RWPE2 (cell line): ENCODE measurements around the gene CAPN9.

Experiments used
- ATAC-seq: fragments of 200-7000 bp; cut with Tn5 transposase; 3 replicates; pipeline ENCODE4 v1.9.1; 2021; ENCODE audit warnings: low read depth
- DNase-seq: peaks from one replicate; pipeline ENCODE4 v3.0.0-alpha.2; 2020; ENCODE audit warnings: low spot score
- H3K27ac ChIP-seq: fragments of 450-650 bp; 2 replicates; pipeline ENCODE4 v1.5.1; 2017; ENCODE audit warnings: mild to moderate bottlenecking; ENCODE audit not compliant: poor library complexity, severe bottlenecking
- H3K27me3 ChIP-seq: fragments of 250-450 bp; sonication (Bioruptor Pico); 2 replicates; pipeline ENCODE4 v1.5.1; 2021; ENCODE audit warnings: mild to moderate bottlenecking, moderate library complexity; ENCODE audit not compliant: insufficient read depth, poor library complexity, severe bottlenecking
- H3K36me3 ChIP-seq: fragments of 250-450 bp; sonication (Bioruptor Pico); 2 replicates; pipeline ENCODE4 v1.5.1; 2020; ENCODE audit warnings: low read depth, mild to moderate bottlenecking, moderate library complexity
- H3K4me1 ChIP-seq: fragments of 250-450 bp; sonication (Bioruptor Pico); 2 replicates; pipeline ENCODE4 v1.5.1; 2021; ENCODE audit warnings: mild to moderate bottlenecking, moderate library complexity; ENCODE audit not compliant: insufficient read depth, poor library complexity, severe bottlenecking
- H3K4me3 ChIP-seq: fragments of 250-450 bp; sonication (Bioruptor Pico); 2 replicates; pipeline ENCODE4 v1.5.1; 2021; ENCODE audit warnings: mild to moderate bottlenecking, moderate library complexity; ENCODE audit not compliant: severe bottlenecking
- H3K9me3 ChIP-seq: fragments of 250-450 bp; sonication (Bioruptor Pico); 2 replicates; pipeline ENCODE4 v1.5.1; 2021; ENCODE audit warnings: mild to moderate bottlenecking, moderate library complexity; ENCODE audit not compliant: severe bottlenecking
- CTCF ChIP-seq: fragments of 450-650 bp; IDR thresholded peaks from one replicate; pipeline ENCODE4 v1.5.1; 2017; ENCODE audit warnings: mild to moderate bottlenecking, moderate library complexity; ENCODE audit not compliant: poor library complexity, severe bottlenecking

The CAPN9 gene

GRCh38 chr1:230786385-230786753 lies 39.2 kb downstream of the CAPN9 start:
- DNase-seq (no peak), ATAC-seq (no peak)
- no peaks in the 10 kb centered on the region for H3K27me3 ChIP-seq
- no peaks in the 10 kb centered on the region for H3K9me3 ChIP-seq
- H3K36me3 ChIP-seq = no peaks in the 10 kb centered on the region
- H3K27ac ChIP-seq = no peak overlapping the region
- H3K4me1 ChIP-seq = no peaks in the 10 kb centered on the region
- TF ChIP-seq CTCF = no peak
- H3K4me3 ChIP-seq = no peak overlapping the region

- Histone ChIP-seq H3K4me3 (no peak overlapping the region), H3K27ac (no peak overlapping the region), H3K4me1 (no peaks in the 10 kb centered on the region), H3K9me3 (no peaks in the 10 kb centered on the region), H3K36me3 (no peaks in the 10 kb centered on the region), H3K27me3 (no peaks in the 10 kb centered on the region)
- TF ChIP-seq CTCF = no peak
- ATAC-seq (no peak), DNase-seq (no peak)
Observed at GRCh38 chr1:230787471-230787870, 40.3 kb downstream of the CAPN9 start.

DNA sequence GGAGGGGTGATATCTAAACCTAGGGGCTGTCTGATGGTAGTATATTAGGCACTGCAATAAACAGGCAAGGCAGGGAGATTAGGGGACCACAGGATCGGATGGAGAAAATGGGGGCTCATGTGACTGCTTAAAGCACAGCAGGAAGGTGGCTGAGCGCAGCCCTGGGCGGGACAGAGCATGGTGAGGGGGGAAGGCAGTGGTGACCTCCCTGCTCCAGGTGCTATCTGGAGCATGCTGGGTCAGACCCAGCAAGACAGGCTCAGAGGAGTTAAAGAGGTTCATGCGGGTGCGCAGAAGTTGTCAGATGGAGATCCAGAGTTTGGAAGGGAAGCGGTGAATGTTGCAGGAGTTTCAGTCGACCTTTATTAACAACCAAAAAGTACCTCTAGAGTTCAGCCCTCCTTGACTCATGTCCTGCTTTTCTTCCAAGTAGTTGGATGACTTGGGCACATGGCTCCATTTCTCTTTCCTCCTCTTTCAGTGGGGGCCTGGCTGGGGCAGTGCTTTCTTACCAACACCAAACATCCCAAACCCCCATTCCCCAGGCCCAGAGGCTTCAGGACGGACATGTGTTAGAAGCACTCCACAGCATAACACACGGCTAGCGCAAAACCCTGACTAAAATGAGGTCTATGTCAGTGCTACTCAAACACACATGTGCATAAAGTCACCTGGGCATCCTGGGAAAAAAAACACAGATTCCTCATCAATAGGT lies 41.5 kb downstream of the CAPN9 start:
- Histone ChIP-seq H3K4me3 (no peak overlapping the region), H3K9me3 (no peaks in the 10 kb centered on the region), H3K27ac (no peak overlapping the region), H3K4me1 (no peaks in the 10 kb centered on the region), H3K36me3 (no peaks in the 10 kb centered on the region), H3K27me3 (no peaks in the 10 kb centered on the region)
- DNase-seq (no peak), ATAC-seq (no peak)
- TF ChIP-seq CTCF = no peak

DNA sequence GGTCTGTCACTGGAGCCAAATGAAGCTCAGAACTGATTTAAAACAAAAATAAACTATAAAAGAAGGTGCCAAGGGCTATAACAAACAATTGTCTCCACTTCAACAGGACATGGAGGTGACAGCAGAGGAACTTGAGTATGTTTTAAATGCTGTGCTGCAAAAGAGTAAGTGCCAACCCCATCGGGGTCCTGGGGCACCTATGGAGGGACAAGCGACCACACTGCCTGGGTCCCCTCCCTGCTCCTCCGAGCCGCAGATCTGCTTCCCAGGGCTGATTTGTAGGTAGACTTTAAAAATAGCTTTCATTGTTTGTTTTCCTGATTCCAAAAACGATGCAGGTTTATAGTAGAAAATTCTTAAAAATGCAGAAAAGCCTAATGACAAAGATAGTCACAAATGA lies 42.8 kb downstream of the CAPN9 start:
- no peak for DNase-seq
- Histone ChIP-seq H3K4me3 (no peak overlapping the region), H3K9me3 (no peaks in the 10 kb centered on the region), H3K27me3 (no peaks in the 10 kb centered on the region), H3K36me3 (no peaks in the 10 kb centered on the region), H3K27ac (no peak overlapping the region), H3K4me1 (no peaks in the 10 kb centered on the region)
- no peak for TF ChIP-seq CTCF
- no peak for ATAC-seq

DNA sequence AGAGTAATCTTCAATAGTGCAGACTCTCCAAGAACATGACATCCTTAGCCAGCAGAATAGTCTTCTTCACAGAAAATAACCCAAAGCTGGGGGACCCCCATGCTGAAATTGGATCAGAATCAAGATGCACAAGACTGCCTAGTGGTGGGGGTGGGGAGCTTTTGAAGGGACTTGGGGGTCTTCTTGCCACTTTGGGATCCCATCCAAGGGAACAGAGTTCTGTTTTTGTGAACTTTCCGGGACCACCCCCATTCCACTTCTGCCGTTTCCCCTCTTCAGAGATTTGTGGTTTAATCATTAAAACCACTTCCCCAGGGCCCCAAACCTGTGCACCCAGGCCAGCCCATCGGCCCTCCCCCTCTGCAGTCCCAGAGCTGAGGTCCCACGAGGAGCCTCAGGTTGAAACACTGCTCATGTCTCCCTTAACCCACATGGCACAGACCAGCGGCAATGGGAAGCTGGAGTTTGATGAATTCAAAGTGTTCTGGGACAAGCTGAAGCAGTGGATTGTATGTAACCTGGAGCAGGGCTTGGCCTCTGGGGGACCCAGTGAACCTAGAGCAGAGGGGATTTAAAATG lies 44.9 kb downstream of the CAPN9 start:
- H3K27me3 ChIP-seq = no peaks in the 10 kb centered on the region
- no peaks in the 10 kb centered on the region for H3K4me1 ChIP-seq
- DNase-seq (no peak), ATAC-seq (no peak)
- no peaks in the 10 kb centered on the region for H3K9me3 ChIP-seq
- no peak overlapping the region for H3K27ac ChIP-seq
- no peak for TF ChIP-seq CTCF
- no peaks in the 10 kb centered on the region for H3K36me3 ChIP-seq
- H3K4me3 ChIP-seq = no peak overlapping the region
